RWPE1 (cell line): ENCODE results near the gene EFNA3.

Source experiments
- CTCF ChIA-PET: fragments of 350-600 bp; sonication (Branson Sonifier 250); formaldehyde crosslinking; extraction: SDS; loops from one replicate; lab custom pipeline; 2021; lab: Yijun Ruan, JAX
- POLR2A ChIA-PET: fragments of 400-600 bp; formaldehyde crosslinking; extraction: SDS; loops from one replicate; lab custom pipeline; 2020; ENCODE audit warnings: antibody characterized with exemption; ENCODE audit not compliant: low non-redundant PET; lab: Yijun Ruan, JAX
- DNase-seq: peaks from one replicate; pipeline ENCODE4 v3.0.0; 2012; ENCODE audit warnings: low spot score
- H3K27ac ChIP-seq: fragments of 450-650 bp; 2 replicates; pipeline ENCODE4 v1.5.1; 2017
- CTCF ChIP-seq: fragments of 450-650 bp; conservative IDR thresholded peaks from 2 replicates; pipeline ENCODE4 v1.5.1; 2017; ENCODE audit warnings: low read depth, mild to moderate bottlenecking

Gene EFNA3

GRCh38 chr1:155076371-155076770 is 2.3 kb upstream of the EFNA3 start:
- DNase-seq, result no peak
- no peak overlapping the region for H3K27ac ChIP-seq
- no peak for TF ChIP-seq CTCF
- ChIA-PET POLR2A (interaction anchor here (0.5 kb wide), 1 partner anchor 995 kb away, joined by 3 read pairs; no protein-coding TSS in a partner anchor), CTCF (no interaction called here)

GRCh38 chr1:155077346-155077745 is 1.3 kb upstream of the EFNA3 start:
- ChIA-PET CTCF (interaction anchor here (0.6 kb wide), 1 partner anchor 25 kb away, joined by 3 read pairs; no protein-coding TSS in a partner anchor), POLR2A (interaction anchor here (0.6 kb wide), 1 partner anchor 62 kb away, joined by 5 read pairs; no protein-coding TSS in a partner anchor)
- no peak for TF ChIP-seq CTCF
- no peak overlapping the region for H3K27ac ChIP-seq
- no peak for DNase-seq

GRCh38 chr1:155077758-155078445 is 735 bp upstream of the EFNA3 start:
- DNase-seq, result no peak
- H3K27ac ChIP-seq, result peak overlapping the region; percentile 36
- ChIA-PET POLR2A (no interaction called here), CTCF (interaction anchor here (1.2 kb wide), 1 partner anchor 16 kb away, joined by 5 read pairs; no protein-coding TSS in a partner anchor)
- TF ChIP-seq CTCF, result no peak

- peak overlapping the region; percentile 36; the same call in 1 of the 2 replicates for H3K27ac ChIP-seq
- DNase-seq, result no peak
- ChIA-PET CTCF (interaction anchor here (0.5 to 1.9 kb wide), 7 partner anchors 12 to 269 kb away, joined by 3 to 8 read pairs (median 4); partner anchors contain the start of gene KRTCAP2), POLR2A (interaction anchor here (0.8 kb wide), 1 partner anchor 9 kb away, joined by 3 read pairs; no protein-coding TSS in a partner anchor)
- TF ChIP-seq CTCF, result no peak
Measured at GRCh38 chr1:155079210-155079486, 511 bp downstream of the EFNA3 start.

- ChIA-PET CTCF (interaction anchor here (0.5 to 1.9 kb wide), 10 partner anchors 9 to 644 kb away, joined by 3 to 8 read pairs (median 4); partner anchors contain the start of genes EFNA4 and KRTCAP2), POLR2A (interaction anchor here (0.8 kb wide), 1 partner anchor 9 kb away, joined by 3 read pairs; no protein-coding TSS in a partner anchor)
- DNase-seq, result no peak
- H3K27ac ChIP-seq, result no peak overlapping the region
- TF ChIP-seq CTCF, result no peak
Measured at GRCh38 chr1:155079487-155080311, 1.1 kb downstream of the EFNA3 start.
